22Rv1 (cell line): ENCODE results near the gene KCNQ1OT1.

Experiments used
- CTCF ChIP-seq: fragments of 450-650 bp; IDR thresholded peaks from 2 replicates; pipeline ENCODE4 v1.5.1; 2017; ENCODE audit warnings: mild to moderate bottlenecking
- ZFX ChIP-seq: fragments of 450-650 bp; IDR thresholded peaks from 2 replicates; pipeline ENCODE4 v1.6.1; 2017; ENCODE audit warnings: antibody characterized with exemption, borderline replicate concordance

GRCh38 chr11:2649400-2649799 lies 50.4 kb downstream of the KCNQ1OT1 start:
- TF ChIP-seq CTCF (no peak), ZFX (no peak)
